ENCODE results near the gene PRSS36. TPM values are rescaled to one million over a fixed set of nuclear protein-coding genes. Genes with fewer than 3 reads are reported as not detected.

PRSS36 gene
- total RNA-seq, 1 donor from 2014 or later, result 1.3 TPM

DNA sequence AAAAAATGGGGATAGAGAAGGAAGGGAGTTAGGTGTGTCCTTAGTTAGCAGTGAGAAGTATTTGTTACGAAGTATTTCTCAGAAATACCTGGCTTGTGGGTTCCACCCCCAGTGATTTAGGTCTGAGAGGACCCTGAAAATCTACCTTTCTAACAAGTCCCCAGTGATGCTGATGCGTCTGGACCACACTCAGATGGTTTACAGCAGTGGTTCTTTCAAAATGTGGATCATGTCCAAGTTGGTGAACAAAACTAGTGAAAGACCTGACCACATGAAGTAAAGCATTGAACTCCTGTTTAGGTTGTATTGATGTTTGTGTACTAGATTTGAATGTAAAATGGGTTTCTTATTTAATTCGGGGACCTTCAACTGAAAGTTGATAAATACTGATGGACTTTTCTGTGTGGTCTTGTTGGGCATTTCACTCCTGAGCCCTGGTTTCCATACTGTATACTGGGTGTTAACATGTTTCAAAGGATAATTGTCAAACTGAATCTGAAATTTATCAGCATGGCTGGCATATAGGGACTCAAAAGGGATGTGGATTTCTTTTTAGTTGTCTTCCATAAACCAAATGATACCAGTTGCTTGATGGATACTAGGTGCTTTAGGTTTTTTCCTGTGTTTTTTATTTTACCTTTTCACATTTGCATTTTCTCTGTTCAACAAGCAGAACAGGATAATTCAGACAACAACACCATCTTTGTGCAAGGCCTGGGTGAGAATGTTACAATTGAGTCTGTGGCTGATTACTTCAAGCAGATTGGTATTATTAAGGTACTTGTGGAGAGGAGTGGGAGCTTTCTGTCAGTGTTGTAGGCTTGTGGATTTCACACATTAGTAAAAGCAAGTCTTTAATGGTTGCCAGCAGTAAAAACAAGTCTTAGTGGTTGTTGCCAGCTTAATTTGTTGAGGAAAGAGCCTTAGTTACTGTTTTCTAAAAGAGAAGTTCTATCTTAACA lies 38.9 kb upstream of the PRSS36 start:
- DNase-seq (ENCODE audit: low read depth), result no peak
- TF ChIP-seq, protein P1, sequence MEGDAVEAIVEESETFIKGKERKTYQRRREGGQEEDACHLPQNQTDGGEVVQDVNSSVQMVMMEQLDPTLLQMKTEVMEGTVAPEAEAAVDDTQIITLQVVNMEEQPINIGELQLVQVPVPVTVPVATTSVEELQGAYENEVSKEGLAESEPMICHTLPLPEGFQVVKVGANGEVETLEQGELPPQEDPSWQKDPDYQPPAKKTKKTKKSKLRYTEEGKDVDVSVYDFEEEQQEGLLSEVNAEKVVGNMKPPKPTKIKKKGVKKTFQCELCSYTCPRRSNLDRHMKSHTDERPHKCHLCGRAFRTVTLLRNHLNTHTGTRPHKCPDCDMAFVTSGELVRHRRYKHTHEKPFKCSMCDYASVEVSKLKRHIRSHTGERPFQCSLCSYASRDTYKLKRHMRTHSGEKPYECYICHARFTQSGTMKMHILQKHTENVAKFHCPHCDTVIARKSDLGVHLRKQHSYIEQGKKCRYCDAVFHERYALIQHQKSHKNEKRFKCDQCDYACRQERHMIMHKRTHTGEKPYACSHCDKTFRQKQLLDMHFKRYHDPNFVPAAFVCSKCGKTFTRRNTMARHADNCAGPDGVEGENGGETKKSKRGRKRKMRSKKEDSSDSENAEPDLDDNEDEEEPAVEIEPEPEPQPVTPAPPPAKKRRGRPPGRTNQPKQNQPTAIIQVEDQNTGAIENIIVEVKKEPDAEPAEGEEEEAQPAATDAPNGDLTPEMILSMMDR (conservative IDR thresholded peaks at IDR 0.05; ENCODE audit: low read depth, low read length), result no peak
- H3K4me3 ChIP-seq (ENCODE audit: low read depth, low read length), result no peak overlapping the region

DNA sequence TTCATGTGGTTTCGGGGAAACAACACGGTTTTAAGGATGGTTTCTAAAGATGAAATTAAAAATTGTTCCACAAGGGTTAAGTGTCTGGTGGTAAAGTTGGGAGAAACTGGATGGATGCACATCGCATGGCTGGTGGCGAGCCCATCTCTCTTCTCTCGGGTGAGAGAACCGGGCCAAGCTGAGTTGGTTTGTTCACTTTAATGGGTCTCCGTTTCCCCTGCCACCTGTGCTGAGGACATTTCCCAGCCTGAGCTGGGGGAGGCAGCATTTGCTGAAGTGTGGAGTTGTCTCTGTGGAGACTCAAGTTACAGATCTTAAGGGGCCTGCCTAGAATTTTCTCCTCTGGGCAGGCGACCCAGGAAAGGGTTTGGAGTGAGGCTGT lies 37.9 kb upstream of the PRSS36 start:
- H3K4me3 ChIP-seq (ENCODE audit: low read depth, low read length), result no peak overlapping the region

DNA sequence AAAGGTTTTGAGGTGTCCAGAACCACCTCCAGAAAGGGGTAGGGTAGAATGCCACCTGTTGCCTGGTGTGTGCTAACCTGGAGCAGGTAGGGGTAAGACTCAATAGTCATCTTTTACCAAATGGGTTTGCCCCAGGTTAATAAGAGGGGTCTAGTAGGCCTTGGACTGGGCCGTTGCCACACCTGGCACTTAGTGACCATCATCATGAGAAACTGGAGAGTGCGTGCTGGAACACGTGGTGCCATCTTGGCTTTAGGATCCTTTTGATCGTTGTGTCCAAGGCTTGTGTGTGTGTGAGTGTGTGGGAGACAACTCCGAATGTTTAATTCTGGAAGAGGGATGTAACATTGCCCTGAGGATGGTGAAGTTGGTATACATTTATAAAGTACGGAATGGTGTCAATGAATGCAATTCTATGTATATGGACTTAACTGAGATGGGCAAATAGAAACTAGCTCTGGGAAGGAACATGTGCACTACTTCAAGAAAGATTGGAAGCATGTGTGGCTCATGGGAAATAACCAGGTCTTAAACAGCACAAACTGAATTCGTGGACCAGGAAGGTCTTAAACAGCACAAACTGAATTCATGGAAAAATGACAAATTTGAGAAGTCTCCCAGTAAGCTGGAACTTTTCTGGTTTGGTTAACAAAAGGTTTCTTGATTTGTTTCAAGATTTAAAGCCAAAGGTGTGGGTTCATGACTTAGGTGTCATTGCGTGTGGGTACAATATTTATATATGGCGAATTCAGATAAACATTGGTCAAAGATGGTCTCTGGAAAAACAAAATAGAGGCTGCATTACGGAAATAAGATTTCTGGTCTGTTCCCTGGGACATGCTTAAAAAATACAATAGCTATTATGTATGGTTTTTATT lies 37.3 kb upstream of the PRSS36 start:
- no peak for DNase-seq (ENCODE audit: low read depth)
- no peak overlapping the region for H3K4me3 ChIP-seq (ENCODE audit: low read depth, low read length)
- TF ChIP-seq, protein P1 (conservative IDR thresholded peaks at IDR 0.05; ENCODE audit: low read depth, low read length), result no peak

More for the DNA sequence above, 37.9 kb upstream of the PRSS36 start:
- no peak for DNase-seq (ENCODE audit: low read depth)
- TF ChIP-seq, protein P1 (conservative IDR thresholded peaks at IDR 0.05; ENCODE audit: low read depth, low read length), result no peak

DNA sequence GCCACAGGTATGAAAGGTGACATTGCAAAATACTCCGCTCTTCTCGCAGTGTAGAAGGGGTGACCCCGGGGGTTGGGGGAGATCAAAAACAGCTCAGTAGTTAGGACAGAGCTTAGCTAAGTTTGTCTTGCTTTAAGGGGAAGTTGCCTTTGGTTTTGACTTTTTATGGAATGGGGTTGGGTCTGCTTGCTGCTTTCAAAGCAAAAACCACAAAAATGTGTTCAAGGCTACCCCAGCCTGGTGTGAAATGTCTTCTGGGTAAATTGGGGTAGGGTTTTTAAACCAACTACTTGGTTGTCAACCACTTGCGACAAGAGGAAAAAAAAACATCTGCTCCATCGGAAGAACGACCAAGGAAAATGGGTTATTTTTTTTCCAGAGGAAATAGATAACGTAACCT lies 36.3 kb upstream of the PRSS36 start:
- TF ChIP-seq, protein P1 (conservative IDR thresholded peaks at IDR 0.05; ENCODE audit: low read depth, low read length), result no peak
- H3K4me3 ChIP-seq (ENCODE audit: low read depth, low read length), result no peak overlapping the region
- DNase-seq (ENCODE audit: low read depth), result no peak

DNA sequence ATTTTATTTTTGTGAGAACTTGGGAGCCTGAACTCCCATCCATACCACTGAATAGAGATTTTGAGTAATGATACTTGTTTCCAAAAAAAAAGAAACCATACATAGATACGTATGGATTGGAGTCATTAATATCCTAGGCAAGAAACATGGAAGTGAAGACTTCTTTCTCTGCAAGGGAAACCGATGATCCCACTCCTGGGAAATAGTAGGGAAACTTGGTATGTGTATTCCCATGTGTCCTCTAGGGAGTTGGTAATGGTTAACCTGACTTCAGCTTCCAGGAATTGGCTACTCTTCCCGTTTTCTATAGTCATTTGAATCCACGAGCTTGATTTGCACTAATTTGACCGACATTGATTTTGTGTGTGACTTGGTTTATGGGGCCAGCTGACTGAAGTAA lies 35.5 kb upstream of the PRSS36 start:
- DNase-seq (ENCODE audit: low read depth), result no peak
- no peak overlapping the region for H3K4me3 ChIP-seq (ENCODE audit: low read depth, low read length)
- TF ChIP-seq, protein P1 (conservative IDR thresholded peaks at IDR 0.05; ENCODE audit: low read depth, low read length), result no peak

DNA sequence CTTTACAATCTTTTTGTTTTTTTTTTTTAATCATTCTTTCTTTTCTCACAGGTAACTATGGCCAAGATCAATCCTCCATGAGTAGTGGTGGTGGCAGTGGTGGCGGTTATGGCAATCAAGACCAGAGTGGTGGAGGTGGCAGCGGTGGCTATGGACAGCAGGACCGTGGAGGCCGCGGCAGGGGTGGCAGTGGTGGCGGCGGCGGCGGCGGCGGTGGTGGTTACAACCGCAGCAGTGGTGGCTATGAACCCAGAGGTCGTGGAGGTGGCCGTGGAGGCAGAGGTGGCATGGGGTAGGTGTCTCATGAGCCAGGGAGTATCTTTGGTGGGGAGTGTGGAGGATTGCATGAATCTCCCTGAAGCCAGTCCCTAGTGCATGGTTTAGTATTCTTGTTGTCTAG lies 35.0 kb upstream of the PRSS36 start:
- H3K4me3 ChIP-seq (ENCODE audit: low read depth, low read length), result no peak overlapping the region
- DNase-seq (ENCODE audit: low read depth), result no peak
- TF ChIP-seq, protein P1 (conservative IDR thresholded peaks at IDR 0.05; ENCODE audit: low read depth, low read length), result no peak

All from epithelial cell of proximal tubule (primary cell).